ENCODE results near the gene EVX1.
A peak's percentile ranks its signal among the peaks of the same experiment; 100 is the strongest.

Gene EVX1

DNA sequence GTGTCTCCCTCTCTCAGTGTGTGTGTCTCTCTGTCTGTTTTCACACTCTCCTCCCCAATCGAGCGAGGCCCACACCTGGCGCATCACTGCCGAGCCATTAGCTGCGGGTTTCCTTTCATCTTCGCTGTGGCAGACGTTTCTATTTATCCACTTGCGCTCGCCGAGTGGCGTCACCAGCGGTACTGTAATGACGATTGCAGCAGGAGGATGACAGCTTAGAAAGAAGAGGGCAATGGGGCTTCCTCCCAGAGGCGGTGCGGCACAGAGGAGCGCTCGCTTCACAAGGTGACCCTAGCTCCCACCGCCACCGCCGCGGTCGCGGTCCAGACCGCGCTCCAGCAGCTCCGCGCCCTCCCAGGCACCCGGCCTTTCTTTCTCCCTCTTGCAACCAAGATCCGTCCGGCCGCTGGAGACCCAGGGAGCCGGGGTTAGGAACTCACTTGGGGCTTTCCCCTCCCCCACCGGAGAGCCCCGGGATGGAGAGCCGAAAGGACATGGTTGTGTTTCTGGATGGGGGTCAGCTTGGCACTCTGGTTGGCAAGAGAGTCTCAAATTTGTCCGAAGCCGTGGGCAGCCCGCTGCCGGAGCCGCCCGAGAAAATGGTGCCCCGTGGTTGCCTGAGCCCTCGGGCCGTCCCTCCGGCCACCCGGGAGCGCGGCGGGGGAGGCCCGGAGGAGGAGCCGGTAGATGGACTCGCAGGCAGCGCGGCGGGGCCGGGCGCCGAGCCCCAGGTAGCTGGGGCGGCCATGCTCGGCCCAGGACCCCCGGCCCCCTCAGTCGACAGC is at the start of gene EVX1:
Gene EVX1, plus strand, starts transcription at position 248 of the 785 bp plus-strand sequence. Its CDS starts 229 bp downstream, at position 477.
- in situ Hi-C loops (cut with HindIII; ENCODE audit: low sequenced_read_pairs), result no loop called here
- DNase-seq (ENCODE audit: low read depth, low spot score), result no peak
- TF ChIP-seq, protein P1, sequence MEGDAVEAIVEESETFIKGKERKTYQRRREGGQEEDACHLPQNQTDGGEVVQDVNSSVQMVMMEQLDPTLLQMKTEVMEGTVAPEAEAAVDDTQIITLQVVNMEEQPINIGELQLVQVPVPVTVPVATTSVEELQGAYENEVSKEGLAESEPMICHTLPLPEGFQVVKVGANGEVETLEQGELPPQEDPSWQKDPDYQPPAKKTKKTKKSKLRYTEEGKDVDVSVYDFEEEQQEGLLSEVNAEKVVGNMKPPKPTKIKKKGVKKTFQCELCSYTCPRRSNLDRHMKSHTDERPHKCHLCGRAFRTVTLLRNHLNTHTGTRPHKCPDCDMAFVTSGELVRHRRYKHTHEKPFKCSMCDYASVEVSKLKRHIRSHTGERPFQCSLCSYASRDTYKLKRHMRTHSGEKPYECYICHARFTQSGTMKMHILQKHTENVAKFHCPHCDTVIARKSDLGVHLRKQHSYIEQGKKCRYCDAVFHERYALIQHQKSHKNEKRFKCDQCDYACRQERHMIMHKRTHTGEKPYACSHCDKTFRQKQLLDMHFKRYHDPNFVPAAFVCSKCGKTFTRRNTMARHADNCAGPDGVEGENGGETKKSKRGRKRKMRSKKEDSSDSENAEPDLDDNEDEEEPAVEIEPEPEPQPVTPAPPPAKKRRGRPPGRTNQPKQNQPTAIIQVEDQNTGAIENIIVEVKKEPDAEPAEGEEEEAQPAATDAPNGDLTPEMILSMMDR (IDR thresholded peaks at IDR 0.05; ENCODE audit: low read depth, low read length), result no peak
- no peak within 1 kb of the TSS for H3K4me3 ChIP-seq (ENCODE audit: low read depth, low read length)

DNA sequence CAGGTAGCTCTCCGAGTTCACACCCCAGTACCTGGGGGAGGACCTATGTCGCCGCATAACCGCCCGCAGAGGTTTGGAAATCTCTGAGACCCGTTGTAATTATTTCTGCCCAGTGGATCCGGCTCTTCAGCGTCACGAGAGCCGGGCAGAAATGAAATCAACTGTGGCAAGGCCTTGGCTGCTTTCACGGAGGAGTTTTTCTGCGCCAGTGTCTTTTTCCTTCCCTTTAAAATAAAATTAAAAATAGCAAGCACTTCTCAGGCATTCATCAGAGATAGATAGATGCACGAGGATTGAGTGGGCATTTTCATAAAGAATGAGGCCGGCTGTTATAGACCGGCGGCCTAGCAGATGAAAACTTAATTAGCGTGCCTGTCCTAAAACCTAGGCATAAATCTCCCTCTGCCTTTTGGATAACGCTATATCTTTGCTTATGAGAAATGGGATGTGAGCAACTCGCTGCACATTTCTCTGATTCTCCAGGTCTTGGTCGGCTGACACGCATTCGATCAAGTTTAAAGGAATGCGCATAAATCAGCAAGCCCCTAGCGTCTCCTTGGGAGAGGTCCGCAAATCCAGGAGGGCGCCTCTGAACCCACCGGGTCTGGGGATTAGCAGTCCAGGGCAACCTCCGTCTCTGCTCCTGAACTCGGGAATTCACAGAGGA is 49.1 kb upstream of the EVX1 start:
- DNase-seq (ENCODE audit: low read depth, low spot score), result no peak

DNA sequence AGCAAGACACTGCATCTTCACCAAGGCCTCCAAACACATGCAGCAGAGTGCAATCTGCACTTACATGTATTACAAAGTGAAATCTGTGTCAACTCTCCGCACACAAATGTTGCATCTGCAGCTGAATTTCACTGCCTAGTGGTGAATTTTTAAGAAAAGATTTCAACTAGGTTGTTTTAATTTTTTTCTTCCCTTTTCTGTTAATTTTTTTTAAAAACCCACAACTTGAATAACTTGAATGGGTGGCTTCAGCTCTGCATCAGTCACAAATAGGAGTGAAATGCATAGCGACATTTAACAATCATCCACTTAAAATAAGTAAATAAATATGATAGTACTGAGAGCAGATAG is 48.6 kb upstream of the EVX1 start:
- TF ChIP-seq, protein P1 (IDR thresholded peaks at IDR 0.05; ENCODE audit: low read depth, low read length), result no peak
- in situ Hi-C loops (cut with HindIII; ENCODE audit: low sequenced_read_pairs), result no loop called here
- DNase-seq (ENCODE audit: low read depth, low spot score), result no peak
- H3K4me3 ChIP-seq (ENCODE audit: low read depth, low read length), result no peak overlapping the region

More for the DNA sequence above, 49.1 kb upstream of the EVX1 start:
- in situ Hi-C loops (cut with HindIII; ENCODE audit: low sequenced_read_pairs), result no loop called here
- no peak overlapping the region for H3K4me3 ChIP-seq (ENCODE audit: low read depth, low read length)
- TF ChIP-seq, protein P1 (IDR thresholded peaks at IDR 0.05; ENCODE audit: low read depth, low read length), result no peak

DNA sequence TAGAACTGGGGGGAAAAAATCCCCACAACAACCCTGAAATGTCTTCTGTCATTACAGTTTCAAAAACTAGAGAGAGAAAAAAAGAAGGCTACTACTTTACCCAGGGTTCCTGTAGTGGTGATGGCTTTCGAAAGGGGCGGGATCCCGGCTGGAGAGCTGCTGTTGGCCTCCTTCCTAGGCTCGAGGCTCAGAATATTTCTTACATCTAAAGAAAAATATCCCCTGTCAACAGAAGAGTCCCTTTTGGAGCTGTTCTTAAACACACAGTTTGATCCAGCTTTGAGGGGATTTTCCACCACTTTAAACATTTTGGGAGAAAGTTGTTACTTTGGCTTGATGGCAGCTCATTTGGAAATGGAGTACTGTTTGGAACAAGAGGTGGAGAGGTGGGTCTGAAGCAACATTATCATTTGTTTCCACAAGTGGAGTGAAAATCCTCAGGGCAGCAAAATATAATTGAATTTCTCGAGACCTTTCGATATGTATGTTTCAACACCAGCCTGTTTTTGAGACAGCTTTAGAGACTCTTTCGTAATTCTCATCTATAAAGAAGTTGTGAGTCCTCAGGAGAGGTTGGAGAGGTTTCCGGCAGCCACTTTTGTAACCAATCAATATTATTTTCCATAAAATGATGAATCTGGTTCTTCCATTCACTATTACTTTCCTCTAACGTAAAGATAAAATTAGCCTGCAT is 47.8 kb upstream of the EVX1 start:
- no peak overlapping the region for H3K4me3 ChIP-seq (ENCODE audit: low read depth, low read length)
- in situ Hi-C loops (cut with HindIII; ENCODE audit: low sequenced_read_pairs), result no loop called here

DNA sequence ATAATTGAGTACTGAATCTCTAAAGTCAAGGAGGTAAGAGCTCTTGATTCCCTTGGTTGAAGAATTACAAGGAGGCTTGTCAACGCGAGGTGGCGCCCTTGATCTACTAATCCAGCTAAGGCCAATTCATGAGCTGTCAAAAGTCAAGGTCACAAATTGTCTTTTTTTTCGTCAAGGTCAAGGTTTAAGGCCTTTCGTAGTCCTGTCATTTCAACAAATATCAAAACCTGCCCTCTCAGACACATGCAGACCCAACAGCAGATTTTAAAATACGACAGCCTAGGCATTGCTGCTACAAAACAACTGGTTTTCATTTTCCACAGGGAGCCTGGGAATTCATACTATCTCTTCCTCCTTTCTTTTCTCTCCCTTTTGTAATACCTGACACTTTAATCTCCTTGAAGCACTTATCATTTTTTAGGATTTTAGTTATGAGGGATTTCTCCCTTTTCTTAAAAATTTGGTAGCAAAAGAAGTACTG is 46.3 kb upstream of the EVX1 start:
- TF ChIP-seq, protein P1 (IDR thresholded peaks at IDR 0.05; ENCODE audit: low read depth, low read length), result peak; percentile 71
- H3K4me3 ChIP-seq (ENCODE audit: low read depth, low read length), result no peak overlapping the region
- DNase-seq (ENCODE audit: low read depth, low spot score), result peak; percentile 74
- in situ Hi-C loops (cut with HindIII; ENCODE audit: low sequenced_read_pairs), result no loop called here

More for the DNA sequence above, 47.8 kb upstream of the EVX1 start:
- TF ChIP-seq, protein P1 (IDR thresholded peaks at IDR 0.05; ENCODE audit: low read depth, low read length), result no peak
- DNase-seq (ENCODE audit: low read depth, low spot score), result no peak

Measured in astrocyte of the spinal cord (primary cell).